Measurements from ENCODE around the gene DUSP3.

Gene DUSP3

GRCh38 chr17:43813386-43813785 is 34.6 kb upstream of the DUSP3 start:
- no peak overlapping the region for H3K4me3 ChIP-seq (ENCODE audit: control insufficient read depth, low read depth, low read length)
- no peak for DNase-seq (ENCODE audit: low read depth)
- no peak for TF ChIP-seq CTCF (IDR thresholded peaks at IDR 0.05; ENCODE audit: control insufficient read depth, insufficient read depth, low read depth, low read length, missing control alignments)

DNA sequence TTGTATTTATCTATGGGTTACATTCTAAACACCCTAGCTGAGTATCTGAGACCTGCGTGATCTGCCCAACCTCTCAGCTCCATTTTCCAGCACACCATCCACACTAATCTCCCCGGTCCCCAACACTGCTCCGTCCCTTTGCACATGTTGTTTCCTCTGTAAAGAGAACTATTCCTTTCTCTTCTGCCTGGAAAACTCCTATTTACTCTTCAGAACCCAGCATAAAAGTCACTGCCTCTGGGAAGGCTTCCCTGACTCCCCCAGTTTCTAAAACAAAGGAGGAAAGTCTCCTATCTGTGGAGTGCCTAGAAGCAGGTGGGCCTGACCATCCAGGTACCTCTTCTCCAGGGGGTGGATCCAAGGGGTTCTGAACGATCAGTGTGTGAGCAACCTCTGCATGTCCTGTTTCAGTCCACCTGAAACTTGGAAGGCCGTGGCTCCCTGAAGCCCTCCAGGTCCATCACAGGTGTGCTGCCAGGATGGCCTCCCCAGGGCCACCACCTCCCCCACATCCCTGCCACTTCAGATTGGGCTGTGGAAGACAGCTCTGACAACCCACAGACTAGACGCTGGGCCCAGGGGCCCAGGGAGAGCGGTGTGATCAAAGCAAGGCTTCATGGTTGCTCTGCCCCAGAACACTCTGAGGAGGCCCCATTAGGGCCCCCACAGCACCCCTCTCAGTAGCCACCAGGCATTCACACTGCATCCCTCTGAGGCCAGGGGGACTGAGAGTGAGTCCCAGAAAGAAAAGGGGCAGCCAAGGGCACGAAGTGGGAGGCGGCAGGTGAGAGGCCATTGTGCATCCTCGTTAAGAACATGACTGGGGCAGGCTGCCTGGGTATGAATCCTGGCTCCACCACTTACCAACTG is 33.9 kb upstream of the DUSP3 start:
- no peak overlapping the region for H3K4me3 ChIP-seq (ENCODE audit: control insufficient read depth, low read depth, low read length)
- TF ChIP-seq CTCF (IDR thresholded peaks at IDR 0.05; ENCODE audit: control insufficient read depth, insufficient read depth, low read depth, low read length, missing control alignments), result no peak
- DNase-seq (ENCODE audit: low read depth), result no peak

- no peak overlapping the region for H3K4me3 ChIP-seq (ENCODE audit: control insufficient read depth, low read depth, low read length)
- TF ChIP-seq CTCF (IDR thresholded peaks at IDR 0.05; ENCODE audit: control insufficient read depth, insufficient read depth, low read depth, low read length, missing control alignments), result no peak
- DNase-seq (ENCODE audit: low read depth), result no peak
These were observed 32.0 kb upstream of the DUSP3 start for GRCh38 chr17:43810823-43811222.

DNA sequence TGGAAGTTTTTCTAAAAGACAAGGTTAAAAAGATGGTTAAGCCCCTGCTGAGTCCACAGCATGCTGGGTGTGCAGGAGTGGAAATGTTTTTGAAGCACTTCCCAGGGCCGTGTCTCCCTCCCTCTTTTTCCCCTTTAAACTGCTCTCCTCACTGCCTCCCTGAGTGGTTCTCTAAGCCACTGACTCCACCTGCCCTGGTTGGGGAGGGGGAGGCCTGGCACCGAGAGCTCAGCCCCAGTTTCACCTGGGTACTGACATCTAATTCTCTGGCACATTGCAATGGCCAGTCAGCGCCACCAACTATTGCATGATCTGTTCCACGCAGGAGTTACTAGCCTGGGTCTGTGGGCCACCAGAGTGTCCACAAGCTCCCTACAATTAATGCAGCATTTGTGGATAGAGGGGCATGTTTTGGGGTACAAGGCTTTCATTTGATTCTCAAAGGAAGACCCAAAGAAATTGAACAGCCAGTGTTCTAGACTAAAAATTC is 31.5 kb upstream of the DUSP3 start:
- H3K4me3 ChIP-seq (ENCODE audit: control insufficient read depth, low read depth, low read length), result no peak overlapping the region
- no peak for DNase-seq (ENCODE audit: low read depth)
- TF ChIP-seq CTCF (IDR thresholded peaks at IDR 0.05; ENCODE audit: control insufficient read depth, insufficient read depth, low read depth, low read length, missing control alignments), result no peak

DNA sequence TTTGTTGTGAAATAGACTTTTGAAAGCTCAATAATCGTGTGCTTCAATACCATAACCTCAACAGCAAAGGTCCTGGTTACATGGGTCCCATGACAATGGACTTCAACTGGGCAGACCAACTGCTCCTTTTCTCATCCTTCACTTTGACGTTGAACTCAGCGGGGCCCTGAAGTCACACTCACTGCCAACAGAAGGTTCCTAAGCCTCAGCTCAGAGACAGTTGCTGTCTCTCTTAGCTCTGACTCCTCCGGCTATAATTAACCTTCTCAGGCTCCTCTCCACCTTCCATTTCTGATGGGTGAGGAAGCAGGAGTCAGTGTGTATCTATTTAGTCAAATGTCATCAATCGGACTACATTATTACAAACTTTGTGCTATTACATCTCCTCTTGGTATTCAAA is 30.3 kb upstream of the DUSP3 start:
- DNase-seq (ENCODE audit: low read depth), result no peak
- no peak overlapping the region for H3K4me3 ChIP-seq (ENCODE audit: control insufficient read depth, low read depth, low read length)
- no peak for TF ChIP-seq CTCF (IDR thresholded peaks at IDR 0.05; ENCODE audit: control insufficient read depth, insufficient read depth, low read depth, low read length, missing control alignments)

DNA sequence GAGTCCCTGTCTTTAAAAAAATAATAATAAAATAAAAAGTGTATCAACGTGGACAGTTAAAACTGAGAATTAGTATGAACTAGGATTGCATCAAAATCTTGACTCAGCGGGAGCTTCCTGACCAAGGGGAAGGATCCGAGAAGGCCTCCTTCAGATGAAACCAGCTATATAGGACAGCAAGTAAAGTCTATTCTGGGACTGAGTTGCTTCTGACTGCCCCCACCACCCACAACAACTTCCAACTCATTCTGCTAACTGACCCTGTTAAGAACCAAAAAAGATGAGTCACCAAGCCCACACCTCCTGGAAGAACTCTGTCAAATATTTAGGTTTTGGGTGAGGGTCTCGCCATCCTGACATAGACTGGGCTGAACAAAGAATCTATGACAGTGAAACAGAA is 29.3 kb upstream of the DUSP3 start:
- no peak overlapping the region for H3K4me3 ChIP-seq (ENCODE audit: control insufficient read depth, low read depth, low read length)
- DNase-seq (ENCODE audit: low read depth), result no peak

More for the DNA sequence above, 29.3 kb upstream of the DUSP3 start:
- no peak for TF ChIP-seq CTCF (IDR thresholded peaks at IDR 0.05; ENCODE audit: control insufficient read depth, insufficient read depth, low read depth, low read length, missing control alignments)
